GM23338 (cell line): Measurements from ENCODE around the gene LIMK2. TPM values are rescaled to one million over a fixed set of nuclear protein-coding genes. Genes with fewer than 3 reads are reported as not detected.

Experiments used
- ATAC-seq: fragments of 200-7000 bp; cut with Tn5 transposase; 3 replicates; pipeline ENCODE4 v1.9.1; 2020
- DNase-seq: peaks from one replicate; pipeline ENCODE4 v3.0.0-alpha.2; 2015; ENCODE audit warnings: low spot score
- H2AFZ ChIP-seq: fragments of 200-600 bp; sonication (generic); 2 replicates; pipeline ENCODE4 v1.8.0; 2016; ENCODE audit warnings: antibody characterized with exemption, mild to moderate bottlenecking, moderate library complexity
- H3F3A ChIP-seq: fragments of 200-600 bp; sonication (generic); replicated peaks from 2 replicates; pipeline ENCODE4 v1.8.0; 2017; ENCODE audit warnings: antibody characterized with exemption, mixed run types, low read depth
- H3K27ac ChIP-seq: fragments of 200-600 bp; sonication (generic); 2 replicates; pipeline ENCODE4 v1.6.1; 2016; ENCODE audit warnings: low read depth
- H3K27me3 ChIP-seq: fragments of 200-600 bp; sonication (generic); 2 replicates; pipeline ENCODE4 v1.8.0; 2016; ENCODE audit warnings: mild to moderate bottlenecking, mixed run types, moderate library complexity; ENCODE audit not compliant: insufficient read depth
- H3K36me3 ChIP-seq: fragments of 200-600 bp; sonication (generic); 2 replicates; pipeline ENCODE4 v1.8.0; 2016; ENCODE audit warnings: mild to moderate bottlenecking; ENCODE audit not compliant: insufficient read depth
- H3K4me1 ChIP-seq: fragments of 200-600 bp; sonication (generic); 2 replicates; pipeline ENCODE4 v1.8.0; 2016; ENCODE audit warnings: mild to moderate bottlenecking, moderate library complexity; ENCODE audit not compliant: insufficient read depth
- H3K4me2 ChIP-seq: fragments of 200-600 bp; sonication (generic); 2 replicates; pipeline ENCODE4 v1.7.1; 2017; ENCODE audit warnings: mixed run types
- H3K4me3 ChIP-seq: fragments of 200-600 bp; sonication (generic); 2 replicates; pipeline ENCODE4 v1.6.1; 2016; ENCODE audit warnings: mixed run types
- H3K79me2 ChIP-seq: fragments of 200-600 bp; sonication (generic); replicated peaks from 2 replicates; pipeline ENCODE4 v1.8.0; 2017; ENCODE audit warnings: mild to moderate bottlenecking; ENCODE audit not compliant: insufficient read depth
- H3K9me2 ChIP-seq: fragments of 200-600 bp; sonication (generic); 2 replicates; pipeline ENCODE4 v1.8.0; 2017; ENCODE audit not compliant: insufficient read depth
- H4K20me1 ChIP-seq: fragments of 200-600 bp; sonication (generic); replicated peaks from 2 replicates; pipeline ENCODE4 v1.8.0; 2017; ENCODE audit warnings: mild to moderate bottlenecking; ENCODE audit not compliant: insufficient read depth
- H3K27ac Mint-ChIP-seq: 2 replicates; pipeline ENCODE4 v1.8.0; 2020; ENCODE audit warnings: inconsistent platforms, mild to moderate bottlenecking, moderate library complexity, mixed read lengths
- H3K27me3 Mint-ChIP-seq: 3 replicates; pipeline ENCODE4 v1.8.0; 2022; ENCODE audit warnings: low read depth, mild to moderate bottlenecking, moderate library complexity, mixed read lengths, inconsistent platforms; ENCODE audit not compliant: insufficient read depth, poor library complexity
- H3K36me3 Mint-ChIP-seq: 3 replicates; pipeline ENCODE4 v1.8.0; 2021; ENCODE audit warnings: low read depth, mild to moderate bottlenecking, inconsistent platforms, moderate library complexity, mixed read lengths
- H3K4me1 Mint-ChIP-seq: 3 replicates; pipeline ENCODE4 v1.8.0; 2020; ENCODE audit warnings: mild to moderate bottlenecking, inconsistent platforms, mixed read lengths
- H3K4me3 Mint-ChIP-seq: 3 replicates; pipeline ENCODE4 v1.8.0; 2021; ENCODE audit warnings: moderate library complexity, mild to moderate bottlenecking, inconsistent platforms, mixed read lengths
- H3K9me3 Mint-ChIP-seq: 3 replicates; pipeline ENCODE4 v1.8.0; 2020; ENCODE audit warnings: moderate library complexity, mild to moderate bottlenecking, inconsistent platforms, mixed read lengths
- CREB1 ChIP-seq: fragments of 250-450 bp; sonication (Bioruptor Pico); IDR thresholded peaks from 2 replicates; pipeline ENCODE4 v1.5.0; 2020; ENCODE audit warnings: low read depth, mild to moderate bottlenecking, moderate library complexity
- EZH2 ChIP-seq: fragments of 200-600 bp; sonication (generic); IDR thresholded peaks from one replicate; pipeline ENCODE4 v1.8.0; 2017; ENCODE audit warnings: antibody characterized with exemption, mild to moderate bottlenecking, low read depth; ENCODE audit not compliant: unreplicated experiment
- EZH2phosphoT487 ChIP-seq: fragments of 200-600 bp; sonication (generic); IDR thresholded peaks from one replicate; pipeline ENCODE4 v1.8.1; 2018; ENCODE audit warnings: antibody characterized with exemption; ENCODE audit not compliant: unreplicated experiment
- JUNB ChIP-seq: IDR thresholded peaks from one replicate; pipeline ENCODE4 v1.6.1; 2016; ENCODE audit warnings: antibody characterized with exemption; ENCODE audit not compliant: unreplicated experiment
- NANOG ChIP-seq: IDR thresholded peaks from 2 replicates; pipeline ENCODE4 v1.6.1; 2016; ENCODE audit warnings: antibody characterized with exemption, borderline replicate concordance
- POLR2AphosphoS5 ChIP-seq: IDR thresholded peaks from 2 replicates; pipeline ENCODE4 v1.6.1; 2016; ENCODE audit warnings: antibody characterized with exemption, low read depth
- STAT1 ChIP-seq: IDR thresholded peaks from one replicate; pipeline ENCODE4 v1.6.1; 2016; ENCODE audit warnings: antibody characterized with exemption; ENCODE audit not compliant: unreplicated experiment
- ZNF114 ChIP-seq: fragments of 250-450 bp; sonication (Bioruptor Pico); IDR thresholded peaks from 2 replicates; pipeline ENCODE4 v1.5.0; 2020; ENCODE audit warnings: mild to moderate bottlenecking, moderate library complexity
- ZNF331 ChIP-seq: fragments of 250-450 bp; sonication (Bioruptor Pico); IDR thresholded peaks from 2 replicates; pipeline ENCODE4 v1.5.0; 2020; ENCODE audit warnings: low read depth, mild to moderate bottlenecking, moderate library complexity
- ZNF462 ChIP-seq: fragments of 250-450 bp; sonication (Bioruptor Pico); IDR thresholded peaks from 2 replicates; pipeline ENCODE4 v1.5.0; 2020; ENCODE audit warnings: mild to moderate bottlenecking, moderate library complexity
- polyA plus RNA-seq: library from polyadenylated mRNA; unstranded; fragments of >200 nt; fragmentation: Nextera tagmentation; extraction: Ambion mirVana; gene quantifications from 2 replicates; pipeline ENCODE4 v1.2.1, GENCODE V29; 2016
- total RNA-seq: library from RNA; depleted of rRNA; stranded (reverse); fragments of >200 nt; shearing (Covaris generic); gene quantifications from 2 replicates; pipeline ENCODE4 v1.2.3, GENCODE V29; 2014
- TF ChIP-seq, protein P1 (sequence below): IDR thresholded peaks from 2 replicates; pipeline ENCODE4 v1.6.1; 2016; ENCODE audit warnings: antibody characterized with exemption
- TF ChIP-seq, protein P2 (sequence below), 2 experiments: fragments of 200-600 bp in 1 of 2; sonication (generic) in 1 of 2; conservative IDR thresholded peaks; 2 replicates each; pipeline versions ENCODE4 v1.5.1 to v1.6.1; 2016 to 2017; ENCODE audit warnings: antibody characterized with exemption in 2 of 2, low read depth in 2 of 2, mild to moderate bottlenecking in 2 of 2, moderate library complexity in 1 of 2
- TF ChIP-seq, protein P3 (sequence below): IDR thresholded peaks from one replicate; pipeline ENCODE4 v1.6.1; 2018; ENCODE audit warnings: antibody characterized with exemption; ENCODE audit not compliant: unreplicated experiment

The LIMK2 gene
- total and polyA plus RNA-seq, 2 experiments from 2014 or later, result 12.5 to 39.8 TPM

- Mint-ChIP-seq H3K27me3 (no peaks in the 10 kb centered on the region), H3K27ac (no peak overlapping the region), H3K4me1 (peaks cover 11% of the 10 kb centered on the region), H3K9me3 (no peaks in the 10 kb centered on the region), H3K36me3 (peaks cover 3% of the 10 kb centered on the region; the same call in 2 of the 3 replicates), H3K4me3 (no peak overlapping the region)
- ATAC-seq (no peak), DNase-seq (no peak)
- H4K20me1 ChIP-seq, result peaks cover 35% of the 10 kb centered on the region
- no peaks in the 10 kb centered on the region for H3K27me3 ChIP-seq
- H3K4me2 ChIP-seq, result no peak overlapping the region
- H3F3A ChIP-seq, result no peaks in the 10 kb centered on the region
- no peaks in the 10 kb centered on the region for H3K9me2 ChIP-seq
- TF ChIP-seq, protein P1, sequence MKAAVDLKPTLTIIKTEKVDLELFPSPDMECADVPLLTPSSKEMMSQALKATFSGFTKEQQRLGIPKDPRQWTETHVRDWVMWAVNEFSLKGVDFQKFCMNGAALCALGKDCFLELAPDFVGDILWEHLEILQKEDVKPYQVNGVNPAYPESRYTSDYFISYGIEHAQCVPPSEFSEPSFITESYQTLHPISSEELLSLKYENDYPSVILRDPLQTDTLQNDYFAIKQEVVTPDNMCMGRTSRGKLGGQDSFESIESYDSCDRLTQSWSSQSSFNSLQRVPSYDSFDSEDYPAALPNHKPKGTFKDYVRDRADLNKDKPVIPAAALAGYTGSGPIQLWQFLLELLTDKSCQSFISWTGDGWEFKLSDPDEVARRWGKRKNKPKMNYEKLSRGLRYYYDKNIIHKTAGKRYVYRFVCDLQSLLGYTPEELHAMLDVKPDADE, result no peak
- TF ChIP-seq ZNF331, result no peak
- TF ChIP-seq, protein P2, sequence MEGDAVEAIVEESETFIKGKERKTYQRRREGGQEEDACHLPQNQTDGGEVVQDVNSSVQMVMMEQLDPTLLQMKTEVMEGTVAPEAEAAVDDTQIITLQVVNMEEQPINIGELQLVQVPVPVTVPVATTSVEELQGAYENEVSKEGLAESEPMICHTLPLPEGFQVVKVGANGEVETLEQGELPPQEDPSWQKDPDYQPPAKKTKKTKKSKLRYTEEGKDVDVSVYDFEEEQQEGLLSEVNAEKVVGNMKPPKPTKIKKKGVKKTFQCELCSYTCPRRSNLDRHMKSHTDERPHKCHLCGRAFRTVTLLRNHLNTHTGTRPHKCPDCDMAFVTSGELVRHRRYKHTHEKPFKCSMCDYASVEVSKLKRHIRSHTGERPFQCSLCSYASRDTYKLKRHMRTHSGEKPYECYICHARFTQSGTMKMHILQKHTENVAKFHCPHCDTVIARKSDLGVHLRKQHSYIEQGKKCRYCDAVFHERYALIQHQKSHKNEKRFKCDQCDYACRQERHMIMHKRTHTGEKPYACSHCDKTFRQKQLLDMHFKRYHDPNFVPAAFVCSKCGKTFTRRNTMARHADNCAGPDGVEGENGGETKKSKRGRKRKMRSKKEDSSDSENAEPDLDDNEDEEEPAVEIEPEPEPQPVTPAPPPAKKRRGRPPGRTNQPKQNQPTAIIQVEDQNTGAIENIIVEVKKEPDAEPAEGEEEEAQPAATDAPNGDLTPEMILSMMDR (conservative IDR thresholded peaks at IDR 0.05; ENCODE audit: low read depth in 2 of 2), result no peak
- no peak for TF ChIP-seq ZNF114 (CRISPR knock-in tag)
- TF ChIP-seq, protein P3, sequence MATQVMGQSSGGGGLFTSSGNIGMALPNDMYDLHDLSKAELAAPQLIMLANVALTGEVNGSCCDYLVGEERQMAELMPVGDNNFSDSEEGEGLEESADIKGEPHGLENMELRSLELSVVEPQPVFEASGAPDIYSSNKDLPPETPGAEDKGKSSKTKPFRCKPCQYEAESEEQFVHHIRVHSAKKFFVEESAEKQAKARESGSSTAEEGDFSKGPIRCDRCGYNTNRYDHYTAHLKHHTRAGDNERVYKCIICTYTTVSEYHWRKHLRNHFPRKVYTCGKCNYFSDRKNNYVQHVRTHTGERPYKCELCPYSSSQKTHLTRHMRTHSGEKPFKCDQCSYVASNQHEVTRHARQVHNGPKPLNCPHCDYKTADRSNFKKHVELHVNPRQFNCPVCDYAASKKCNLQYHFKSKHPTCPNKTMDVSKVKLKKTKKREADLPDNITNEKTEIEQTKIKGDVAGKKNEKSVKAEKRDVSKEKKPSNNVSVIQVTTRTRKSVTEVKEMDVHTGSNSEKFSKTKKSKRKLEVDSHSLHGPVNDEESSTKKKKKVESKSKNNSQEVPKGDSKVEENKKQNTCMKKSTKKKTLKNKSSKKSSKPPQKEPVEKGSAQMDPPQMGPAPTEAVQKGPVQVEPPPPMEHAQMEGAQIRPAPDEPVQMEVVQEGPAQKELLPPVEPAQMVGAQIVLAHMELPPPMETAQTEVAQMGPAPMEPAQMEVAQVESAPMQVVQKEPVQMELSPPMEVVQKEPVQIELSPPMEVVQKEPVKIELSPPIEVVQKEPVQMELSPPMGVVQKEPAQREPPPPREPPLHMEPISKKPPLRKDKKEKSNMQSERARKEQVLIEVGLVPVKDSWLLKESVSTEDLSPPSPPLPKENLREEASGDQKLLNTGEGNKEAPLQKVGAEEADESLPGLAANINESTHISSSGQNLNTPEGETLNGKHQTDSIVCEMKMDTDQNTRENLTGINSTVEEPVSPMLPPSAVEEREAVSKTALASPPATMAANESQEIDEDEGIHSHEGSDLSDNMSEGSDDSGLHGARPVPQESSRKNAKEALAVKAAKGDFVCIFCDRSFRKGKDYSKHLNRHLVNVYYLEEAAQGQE, result no peak
- no peak for TF ChIP-seq POLR2AphosphoS5
- no peak for TF ChIP-seq STAT1
- no peak for TF ChIP-seq EZH2phosphoT487
- TF ChIP-seq JUNB, result no peak
- TF ChIP-seq ZNF462 (CRISPR knock-in tag), result no peak
- TF ChIP-seq NANOG, result no peak
- TF ChIP-seq CREB1 (CRISPR knock-in tag), result no peak
- TF ChIP-seq EZH2, result no peak
- no peak overlapping the region for H2AFZ ChIP-seq
- H3K36me3 ChIP-seq, result no peaks in the 10 kb centered on the region
- peaks cover 91% of the 10 kb centered on the region for H3K79me2 ChIP-seq
- no peaks in the 10 kb centered on the region for H3K4me1 ChIP-seq
- H3K4me3 ChIP-seq, result no peak overlapping the region
- no peak overlapping the region for H3K27ac ChIP-seq
Measured at GRCh38 chr22:31221084-31221483, 9.0 kb downstream of the LIMK2 start.
